GM20000 (cell line): ENCODE data around the gene POGK.
"Not testable (repeated sequence)": the region's sequence is repeated elsewhere in the genome, so short reads cannot be mapped to it uniquely, and the experiment has no call there.

Experiments used
- DNase-seq: peaks from one replicate; pipeline ENCODE4 v3.0.0; 2012; ENCODE audit warnings: low spot score
- CTCF ChIP-seq: IDR thresholded peaks from 2 replicates; pipeline ENCODE4 v1.5.1; 2012; ENCODE audit warnings: mild to moderate bottlenecking, control low read depth; ENCODE audit errors: extremely low read depth, missing control alignments

POGK gene

DNA sequence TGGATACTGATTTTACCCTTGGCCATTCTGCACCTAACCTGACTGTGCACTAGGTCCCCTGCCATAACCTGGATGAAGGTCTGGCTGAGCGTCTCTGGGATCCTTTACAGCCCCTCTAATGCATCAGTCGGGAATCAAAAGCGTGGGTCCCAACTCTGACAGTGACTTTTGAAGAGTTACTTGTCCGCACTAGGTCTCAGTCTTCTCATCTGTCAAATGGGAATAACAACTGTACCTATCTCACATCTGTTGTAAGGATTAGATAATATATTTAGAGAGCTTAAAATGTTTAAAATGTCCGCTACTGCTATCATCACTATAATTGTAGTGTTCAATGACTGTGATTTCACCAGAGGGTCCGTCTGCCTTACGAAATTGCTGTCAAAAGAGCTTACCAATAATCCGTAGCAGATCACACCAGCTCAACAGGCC is 36.0 kb downstream of the POGK start:
- no peak for DNase-seq
- no peak for TF ChIP-seq CTCF

DNA sequence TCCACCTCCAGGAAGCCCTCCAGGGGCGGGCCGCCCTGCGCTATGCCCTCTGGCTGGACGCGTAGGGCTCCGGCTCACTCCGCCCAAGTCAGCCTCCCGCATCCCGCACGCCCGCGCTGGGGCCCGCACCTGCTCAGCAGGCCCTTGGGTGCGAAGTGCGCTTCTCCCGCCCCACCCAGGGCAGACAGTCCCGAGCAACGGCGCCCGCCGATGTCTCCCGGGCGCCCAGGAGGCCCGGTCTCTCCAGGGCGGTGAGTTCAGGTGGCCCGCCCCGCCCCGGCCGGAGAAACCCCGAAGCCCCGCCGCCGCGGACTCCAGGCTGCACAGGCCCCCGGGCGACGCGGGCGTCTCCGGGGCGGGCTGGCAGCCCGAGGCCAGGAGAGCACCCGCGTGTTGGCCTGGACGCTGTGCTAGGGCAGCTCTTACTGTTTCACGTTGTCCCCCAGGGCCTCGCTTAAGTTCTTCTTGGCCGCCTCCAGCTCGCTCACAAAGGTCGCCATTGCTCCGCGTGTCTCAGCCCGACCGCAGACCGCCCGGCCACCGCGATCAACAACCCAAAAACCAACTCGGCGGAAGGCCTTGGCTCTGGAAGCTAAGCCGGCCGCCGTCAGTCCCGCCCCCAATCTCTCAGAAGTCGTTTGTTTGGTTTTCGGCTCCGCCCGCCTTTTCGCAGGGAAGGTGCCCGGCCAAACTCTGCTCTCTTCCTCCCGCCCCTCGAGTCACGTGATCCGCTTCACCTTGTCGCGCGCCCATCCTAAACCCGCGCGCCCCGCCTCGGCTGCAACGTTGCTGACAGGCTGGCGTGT is 36.7 kb downstream of the POGK start, which contains the start of gene TADA1:
Gene TADA1, minus strand, starts transcription at position 531 of the 806 bp plus-strand sequence. Its CDS starts 31 bp downstream, at position 500.
- TF ChIP-seq CTCF, result no peak

DNA sequence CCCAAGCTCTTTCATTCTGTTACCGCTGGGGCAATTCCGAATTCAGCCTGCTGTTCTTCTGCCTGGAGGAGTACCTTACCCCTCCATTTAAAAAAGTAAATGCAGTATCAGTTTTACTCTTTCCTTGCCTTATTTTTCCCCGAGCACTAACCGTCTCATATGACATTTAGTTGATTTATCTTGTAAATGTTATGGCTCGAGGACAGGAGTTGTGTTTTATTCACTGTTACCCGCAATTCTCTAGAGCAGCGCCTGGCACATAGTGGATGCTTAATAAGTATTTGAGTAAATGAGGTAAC is 37.2 kb downstream of the POGK start:
- no peak for TF ChIP-seq CTCF
- DNase-seq, result no peak

More for the DNA sequence above, 36.7 kb downstream of the POGK start, which contains the start of gene TADA1:
- DNase-seq, result peak; percentile 95

GRCh38 chr1:166878173-166878917 is 39.1 kb downstream of the POGK start:
- not testable (repeated sequence) for DNase-seq

- no peak for TF ChIP-seq CTCF
- DNase-seq, result no peak
These were observed 43.6 kb downstream of the POGK start for GRCh38 chr1:166882893-166883292.

DNA sequence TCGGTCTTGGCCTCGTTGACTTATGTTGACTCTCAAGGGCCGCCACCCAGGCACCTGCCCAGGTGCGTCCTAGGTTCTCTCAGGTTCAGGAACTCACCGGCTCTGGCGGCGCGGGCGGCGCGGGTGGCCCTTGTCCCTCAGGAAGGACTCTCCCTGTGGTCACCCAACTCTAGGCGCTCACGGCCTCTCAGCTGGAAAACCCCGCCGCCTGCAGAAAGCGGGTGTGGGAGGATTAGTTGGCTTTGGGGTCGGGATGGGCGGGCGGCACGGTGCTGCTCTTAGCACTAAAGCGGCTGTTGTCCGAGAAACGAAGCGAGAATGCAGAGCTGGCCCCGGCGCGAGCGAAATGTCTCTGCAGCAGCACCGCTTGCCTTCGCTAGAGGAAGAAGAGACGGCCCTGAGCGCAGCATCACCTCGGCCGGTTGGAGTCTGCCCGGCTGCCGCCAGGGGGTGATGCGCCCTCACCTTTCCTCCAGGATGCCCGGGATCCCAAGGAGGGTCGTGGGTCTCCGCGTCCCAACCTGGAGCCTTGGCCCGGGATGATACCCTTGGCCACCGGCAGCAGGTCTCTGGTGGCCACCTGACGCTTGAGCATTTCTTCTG is 44.9 kb downstream of the POGK start:
- peak; percentile 47 for TF ChIP-seq CTCF
- DNase-seq, result peak; percentile 30

DNA sequence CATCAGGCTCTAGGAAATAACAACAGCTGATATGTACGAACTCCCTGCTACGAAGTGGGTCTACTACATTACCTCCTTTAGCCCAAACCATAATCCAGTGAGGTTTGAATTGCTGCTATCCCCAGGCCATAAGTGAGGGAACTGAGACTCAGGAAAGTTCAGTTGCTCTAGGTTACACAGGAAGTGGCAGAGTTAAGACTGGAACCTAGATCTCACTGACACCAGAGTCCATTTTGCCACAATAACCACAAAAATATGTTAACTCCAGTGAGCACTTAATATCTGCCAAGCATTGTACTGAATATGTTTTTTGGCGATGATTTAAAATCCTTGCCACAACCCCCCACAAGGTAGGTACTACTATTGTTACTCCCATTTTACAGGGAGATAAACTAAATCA is 45.7 kb downstream of the POGK start:
- no peak for TF ChIP-seq CTCF
- DNase-seq, result no peak
